ENCODE data around the gene HABP2. TPM values are rescaled to one million over a fixed set of nuclear protein-coding genes. Genes with fewer than 3 reads are reported as not detected.

Gene HABP2
- total and polyA plus RNA-seq, 2 experiments from 2014 or later: not detected

GRCh38 chr10:113612154-113612553 is 59.3 kb downstream of the HABP2 start (continued):
- no peak for TF ChIP-seq JUNB (IDR thresholded peaks at IDR 0.05; ENCODE audit: unreplicated experiment)
- no peak for TF ChIP-seq EZH2 (IDR thresholded peaks at IDR 0.05; ENCODE audit: low read depth, unreplicated experiment)
- no peak for TF ChIP-seq ZNF331 (CRISPR knock-in tag; IDR thresholded peaks at IDR 0.05; ENCODE audit: low read depth)
- no peak for TF ChIP-seq STAT1 (IDR thresholded peaks at IDR 0.05; ENCODE audit: unreplicated experiment)
- TF ChIP-seq ZNF114 (CRISPR knock-in tag; IDR thresholded peaks at IDR 0.05): no peak
- no peak for TF ChIP-seq ETS1 (IDR thresholded peaks at IDR 0.05)
- TF ChIP-seq CREB1 (CRISPR knock-in tag; IDR thresholded peaks at IDR 0.05; ENCODE audit: low read depth): no peak
- TF ChIP-seq NANOG (IDR thresholded peaks at IDR 0.05; ENCODE audit: borderline replicate concordance): no peak
- no peak for TF ChIP-seq POLR2AphosphoS5 (IDR thresholded peaks at IDR 0.05; ENCODE audit: low read depth)

- Mint-ChIP-seq H3K27ac (no peak overlapping the region), H3K27me3 (ENCODE audit: insufficient read depth, low read depth, poor library complexity) (peaks cover 9% of the 10 kb centered on the region), H3K9me3 (no peaks in the 10 kb centered on the region), H3K4me3 (no peak overlapping the region), H3K36me3 (ENCODE audit: low read depth) (no peaks in the 10 kb centered on the region), H3K4me1 (peaks cover 60% of the 10 kb centered on the region)
- Histone ChIP-seq H3F3A (replicated peaks; ENCODE audit: low read depth) (no peaks in the 10 kb centered on the region), H3K4me1 (ENCODE audit: insufficient read depth) (peaks cover 38% of the 10 kb centered on the region), H3K4me2 (no peak overlapping the region), H3K4me3 (no peak overlapping the region), H4K20me1 (replicated peaks; ENCODE audit: insufficient read depth) (no peaks in the 10 kb centered on the region), H3K27ac (ENCODE audit: low read depth) (no peak overlapping the region), H2AFZ (no peak overlapping the region), H3K9me2 (ENCODE audit: insufficient read depth) (no peaks in the 10 kb centered on the region), H3K27me3 (ENCODE audit: insufficient read depth) (peaks cover 5% of the 10 kb centered on the region), H3K79me2 (replicated peaks; ENCODE audit: insufficient read depth) (no peaks in the 10 kb centered on the region), H3K36me3 (ENCODE audit: insufficient read depth) (no peaks in the 10 kb centered on the region)
- TF ChIP-seq ZNF331 (CRISPR knock-in tag; IDR thresholded peaks at IDR 0.05; ENCODE audit: low read depth) (no peak), EZH2phosphoT487 (IDR thresholded peaks at IDR 0.05; ENCODE audit: unreplicated experiment) (no peak), STAT1 (IDR thresholded peaks at IDR 0.05; ENCODE audit: unreplicated experiment) (no peak), ZNF114 (CRISPR knock-in tag; IDR thresholded peaks at IDR 0.05) (no peak), NANOG (IDR thresholded peaks at IDR 0.05; ENCODE audit: borderline replicate concordance) (no peak), EZH2 (IDR thresholded peaks at IDR 0.05; ENCODE audit: low read depth, unreplicated experiment) (no peak), ZNF462 (CRISPR knock-in tag; IDR thresholded peaks at IDR 0.05) (no peak)
- DNase-seq (ENCODE audit: low spot score): no peak
- no peak for ATAC-seq
Measured at GRCh38 chr10:113613427-113613826, 60.6 kb downstream of the HABP2 start.

All from GM23338 (cell line).